Stimulated activated CD8-positive, alpha-beta memory T cell treated with anti-CD3 and anti-CD28 coated beads, Interleukin-12 subunit alpha, Interleukin-12 subunit beta, amount 100 ng/mL, for 24 hours (primary cell): ENCODE results near the gene HIRIP3.

Experiments used
- DNase-seq: peaks from one replicate; pipeline ENCODE4 v3.0.0-alpha.2; 2020; ENCODE audit errors: extremely low read depth

Gene HIRIP3

DNA sequence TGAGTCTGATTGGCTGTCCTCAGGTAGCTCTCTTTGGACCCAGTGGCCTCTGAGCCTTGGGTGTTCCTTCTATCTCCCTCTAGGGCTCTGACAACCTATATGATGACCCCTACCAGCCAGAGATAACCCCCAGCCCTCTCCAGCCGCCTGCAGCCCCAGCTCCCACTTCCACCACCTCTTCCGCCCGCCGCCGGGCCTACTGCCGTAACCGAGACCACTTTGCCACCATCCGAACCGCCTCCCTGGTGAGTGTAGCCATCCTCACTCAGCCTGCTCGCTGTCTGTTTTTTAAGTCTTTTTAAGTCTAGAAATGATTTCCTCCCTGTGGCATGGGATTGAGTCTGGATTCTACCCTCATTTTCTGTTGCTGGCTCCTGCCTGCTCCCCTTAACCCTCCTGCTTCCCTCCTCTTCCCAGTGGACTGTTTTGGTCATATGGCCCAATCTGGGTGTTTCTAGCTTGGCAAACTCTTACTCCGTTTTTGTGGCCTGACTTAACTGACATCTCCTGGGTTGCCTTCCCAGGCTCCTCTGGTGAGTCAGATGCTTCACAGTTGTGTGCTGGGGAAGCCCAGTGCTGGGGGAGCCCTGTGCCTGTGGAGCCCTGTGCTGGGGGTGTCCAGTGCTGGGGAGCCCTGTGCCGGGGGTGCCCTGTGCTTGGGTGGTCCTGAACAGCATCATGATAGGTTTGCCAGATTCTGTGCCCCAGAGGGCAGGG, 11.8 kb downstream of the HIRIP3 start:
- no peak for DNase-seq

- no peak for DNase-seq
These were observed 12.6 kb downstream of the HIRIP3 start for GRCh38 chr16:29982560-29983419.

DNA sequence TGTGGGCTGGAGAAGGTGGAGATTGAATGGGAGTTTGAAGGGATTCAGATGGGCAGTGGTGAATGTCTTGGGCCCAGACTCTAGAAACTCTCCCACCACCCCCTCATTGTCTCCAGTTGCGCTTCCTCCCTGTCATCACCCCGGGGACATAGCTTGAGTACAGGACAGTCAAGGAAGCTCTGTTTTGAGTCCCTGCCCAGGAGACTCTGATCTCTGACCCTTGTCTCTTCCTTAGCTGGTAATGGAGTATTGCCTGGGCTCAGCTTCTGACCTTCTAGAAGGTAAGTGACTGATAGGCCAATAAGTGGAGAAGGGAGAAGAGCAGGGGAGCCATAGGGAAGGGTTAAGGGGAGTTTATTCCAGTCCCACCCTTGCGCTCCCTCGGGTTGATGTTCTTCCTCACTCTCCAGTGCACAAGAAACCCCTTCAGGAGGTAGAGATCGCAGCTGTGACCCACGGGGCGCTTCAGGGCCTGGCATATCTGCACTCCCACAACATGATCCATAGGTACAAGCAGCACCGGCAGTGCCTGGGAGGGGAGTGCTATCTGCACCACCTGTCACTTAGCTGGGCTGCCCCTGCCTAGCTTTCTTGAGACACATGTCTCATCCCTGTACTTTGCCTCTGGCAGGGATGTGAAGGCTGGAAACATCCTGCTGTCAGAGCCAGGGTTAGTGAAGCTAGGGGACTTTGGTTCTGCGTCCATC, 16.7 kb downstream of the HIRIP3 start:
- DNase-seq: no peak

GRCh38 chr16:29978081-29978480, 17.3 kb downstream of the HIRIP3 start:
- no peak for DNase-seq

DNA sequence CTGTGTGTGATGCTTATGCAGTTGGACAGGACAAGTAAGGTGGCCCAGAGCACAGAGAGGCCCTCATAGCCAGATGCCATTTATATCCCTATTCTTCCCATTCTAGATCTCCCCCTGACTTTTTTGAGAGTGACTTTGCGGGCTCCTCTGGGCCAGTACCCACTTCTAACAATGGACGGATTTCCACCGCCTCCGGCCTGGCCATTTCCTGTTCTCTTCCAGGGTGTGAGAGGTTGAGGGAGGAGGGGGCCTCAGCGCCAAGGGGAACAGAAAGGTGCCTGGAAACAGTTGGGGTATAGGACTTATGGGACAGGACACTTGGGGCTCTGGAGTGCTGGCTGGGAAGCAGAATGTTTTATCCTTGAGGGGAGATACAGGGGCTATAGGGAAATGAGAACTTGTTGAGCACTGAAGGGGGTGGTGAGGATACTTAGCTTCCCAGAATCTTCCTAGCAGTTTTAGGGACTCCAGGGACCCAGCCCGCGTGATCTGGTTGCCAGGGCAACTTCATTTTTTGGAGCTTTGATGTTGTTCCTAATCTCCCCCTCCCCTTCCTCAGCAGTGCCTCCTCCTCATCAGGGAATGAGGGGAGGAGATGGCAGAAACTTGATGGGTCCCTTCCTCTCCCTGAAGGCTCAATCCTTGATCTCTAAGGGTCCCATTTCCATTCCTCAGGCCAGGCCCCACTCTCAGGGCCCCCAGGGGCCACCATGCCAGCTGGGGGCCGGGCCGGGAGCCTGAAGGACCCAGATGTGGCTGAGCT, 18.2 kb downstream of the HIRIP3 start:
- no peak for DNase-seq

GRCh38 chr16:29975811-29976511, 19.5 kb downstream of the HIRIP3 start:
- no peak for DNase-seq

DNA sequence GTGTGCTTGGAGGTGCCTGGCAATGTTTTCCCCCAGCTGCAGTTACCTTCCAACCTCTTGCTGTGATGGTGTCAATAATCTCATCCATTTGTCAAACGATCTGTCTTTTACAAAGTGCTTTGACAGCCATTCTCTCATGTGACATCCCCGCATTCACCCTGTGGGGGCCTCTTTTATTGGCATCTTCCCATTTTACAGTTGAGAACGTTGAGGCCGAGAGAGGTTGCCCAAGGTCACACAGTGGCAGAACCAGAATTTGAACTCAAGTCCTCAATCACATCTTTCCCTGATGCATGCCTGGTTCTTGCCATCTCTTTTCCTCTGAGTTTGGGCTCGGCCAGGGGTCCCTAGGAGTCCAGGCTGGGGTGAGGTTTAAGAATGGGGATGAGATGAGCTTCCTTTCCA, 20.3 kb downstream of the HIRIP3 start:
- DNase-seq: no peak

GRCh38 chr16:29974291-29975133, 20.9 kb downstream of the HIRIP3 start:
- DNase-seq: no peak

DNA sequence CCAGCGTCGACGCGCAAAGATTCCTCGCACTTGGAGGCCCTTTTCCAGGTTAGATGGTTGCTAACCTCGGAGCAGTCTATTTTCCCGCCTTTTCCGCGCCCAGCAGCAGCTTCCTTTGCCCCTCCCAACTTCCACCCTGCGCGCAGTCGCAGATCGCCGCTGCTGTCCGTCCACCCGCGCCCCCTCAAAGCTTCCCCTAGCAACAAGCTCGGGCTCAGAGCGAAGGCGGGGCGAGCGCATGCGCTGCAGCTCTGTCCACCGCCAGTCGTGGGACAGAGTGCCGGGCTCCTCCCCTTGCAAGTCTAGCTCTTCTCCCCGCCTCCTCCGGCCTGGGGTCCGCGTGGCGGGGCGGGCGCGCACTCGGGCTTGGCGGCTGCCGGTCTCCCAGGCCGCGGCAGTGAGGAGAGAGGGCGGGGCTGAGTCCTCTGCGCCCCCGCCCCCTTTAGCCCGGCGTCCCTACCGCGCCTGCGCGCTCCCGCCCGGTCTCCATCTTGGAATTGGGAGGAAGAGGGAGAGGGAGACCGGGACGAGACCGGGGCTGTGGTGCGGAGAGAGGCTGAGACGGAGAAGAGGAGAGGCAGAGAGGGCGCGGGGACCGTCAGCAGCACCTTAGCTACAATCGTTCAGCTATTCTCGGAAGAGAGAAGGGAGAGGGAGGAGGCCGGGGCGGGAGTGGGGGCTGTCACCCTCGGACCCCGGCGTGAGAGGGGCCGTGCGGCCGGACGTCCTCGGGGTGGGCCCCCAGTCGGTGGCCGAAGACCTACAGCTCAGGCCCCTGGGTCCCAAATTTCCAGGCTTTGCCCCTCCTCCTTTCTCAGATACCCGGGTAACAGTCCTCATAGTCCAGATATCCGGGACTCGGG, 21.8 kb downstream of the HIRIP3 start, which contains the start of gene TAOK2:
TSS of gene TAOK2 (plus strand) at position 485 of the 863 bp plus-strand sequence. CDS start 3,905 bp downstream, outside the sequence.
- peak; percentile 95 for DNase-seq

DNA sequence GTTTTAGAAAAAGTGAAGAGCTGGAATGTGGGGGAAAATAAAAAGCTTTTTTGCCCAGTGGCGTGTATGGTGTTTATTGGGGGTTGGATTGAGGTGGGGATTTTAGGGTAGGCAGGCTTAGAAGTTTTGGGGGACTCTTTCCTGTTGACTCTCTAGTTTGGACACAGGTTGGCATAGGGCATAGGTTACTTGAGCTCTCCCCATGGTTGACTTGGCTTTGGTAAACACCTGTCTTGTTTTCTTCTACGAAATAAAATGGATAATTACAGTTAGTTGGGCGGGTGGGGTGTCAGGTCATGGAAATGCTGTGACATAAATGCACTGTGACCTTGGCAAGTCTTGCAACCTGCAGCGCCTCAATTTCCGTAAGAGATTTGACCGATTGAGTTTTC, 22.4 kb downstream of the HIRIP3 start:
- DNase-seq: no peak

DNA sequence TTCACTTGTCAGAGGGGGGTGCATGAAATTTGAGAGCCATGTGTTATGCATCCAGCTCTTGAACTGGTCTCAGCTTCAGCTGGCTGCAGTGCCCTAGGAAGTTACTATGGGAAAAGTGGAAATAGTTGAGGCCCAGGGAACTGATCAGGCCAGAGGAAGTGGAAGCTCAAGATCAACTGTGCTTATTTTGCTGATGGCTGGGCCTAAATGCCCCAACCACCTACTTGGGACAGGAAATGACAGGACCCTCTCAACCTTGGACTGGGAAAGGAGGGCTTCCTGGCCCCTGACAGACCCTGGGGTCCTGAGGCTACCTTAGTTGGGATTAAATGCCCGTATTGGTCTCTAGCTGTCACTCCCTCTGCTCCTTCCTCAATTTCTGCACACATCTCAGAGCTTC, 22.9 kb downstream of the HIRIP3 start:
- no peak for DNase-seq

- DNase-seq: no peak
These were observed 24.1 kb downstream of the HIRIP3 start for GRCh38 chr16:29971304-29971703.

GRCh38 chr16:29968205-29968604, 27.2 kb downstream of the HIRIP3 start:
- no peak for DNase-seq

- DNase-seq: no peak
These were observed 32.2 kb downstream of the HIRIP3 start for GRCh38 chr16:29963021-29963743.

DNA sequence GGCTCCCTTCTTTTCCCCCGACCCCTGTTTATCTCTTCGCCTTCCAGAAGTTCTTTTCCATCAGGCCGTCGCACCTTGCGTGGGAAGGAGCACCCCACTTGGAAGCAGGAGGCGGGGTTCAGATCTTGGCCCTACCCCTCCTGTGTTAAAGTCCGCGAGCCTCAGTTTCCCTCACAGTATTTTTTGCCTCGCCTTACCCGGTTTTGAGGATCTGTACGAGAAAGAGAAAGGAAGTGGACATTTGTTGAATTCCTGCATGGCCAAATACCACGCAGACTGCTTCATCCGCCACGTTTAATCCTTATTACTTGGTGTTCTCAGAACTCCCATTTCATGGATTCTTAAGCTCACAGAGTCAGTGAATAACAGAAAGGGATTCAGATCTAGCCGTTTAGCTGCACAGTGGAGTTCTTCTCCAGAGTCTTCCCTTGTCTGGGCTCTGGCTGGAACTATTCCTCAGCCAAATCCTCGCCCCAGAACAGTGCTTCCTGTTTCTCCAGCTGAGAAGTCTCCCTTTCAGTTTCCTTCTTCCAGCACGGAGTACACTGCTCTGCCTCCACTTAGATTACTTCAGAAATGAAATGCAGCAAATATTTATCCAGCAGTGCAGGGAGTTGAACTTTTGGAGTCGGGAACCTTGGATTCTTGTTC, 32.9 kb downstream of the HIRIP3 start:
- no peak for DNase-seq

DNA sequence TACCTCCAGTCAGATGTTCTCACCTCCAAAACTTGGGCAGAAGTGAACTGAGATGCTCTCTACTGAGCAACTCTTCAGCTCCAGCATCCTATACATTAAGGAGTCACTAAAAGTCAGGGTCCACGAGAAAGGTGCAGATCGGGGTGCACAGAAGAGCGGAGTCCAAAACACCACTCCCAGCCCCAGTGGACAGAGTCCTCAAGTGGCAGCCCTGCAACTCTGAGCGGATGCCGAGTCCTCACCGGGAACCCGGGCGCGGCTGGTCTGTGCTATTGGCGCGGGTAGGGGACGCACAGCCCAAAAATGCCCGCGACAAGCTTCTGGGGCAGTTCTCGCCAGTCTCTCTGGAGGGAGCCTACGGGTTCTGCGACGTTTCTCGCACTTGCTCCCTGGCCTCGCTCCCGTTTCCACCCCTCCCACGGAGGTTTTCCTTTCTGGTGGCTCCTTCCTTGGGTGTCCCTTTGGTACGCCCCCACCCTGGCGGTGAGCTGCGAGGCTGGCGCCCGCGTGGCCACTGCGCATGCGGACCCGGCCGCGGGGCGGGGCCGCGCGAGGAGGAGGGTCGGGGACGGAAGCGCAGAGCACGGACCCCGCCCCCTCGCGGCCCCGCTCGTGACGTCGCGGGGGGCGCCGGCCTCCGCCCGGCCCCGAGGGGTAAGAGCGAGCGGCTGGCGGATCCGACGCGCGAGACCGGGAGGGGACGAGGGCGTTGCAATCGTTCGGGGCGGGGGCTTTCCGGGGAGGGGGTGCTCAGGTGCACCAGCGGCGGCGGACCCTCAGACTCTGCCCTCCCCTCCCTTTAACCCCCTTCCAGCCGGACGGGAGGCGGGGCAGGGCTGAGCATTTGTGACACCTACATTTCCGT, 33.7 kb downstream of the HIRIP3 start, which contains the start of gene TMEM219:
TSS of gene TMEM219 (plus strand) at position 601 of the 865 bp plus-strand sequence. CDS start 1,065 bp downstream, outside the sequence.
- DNase-seq: peak; percentile 82

DNA sequence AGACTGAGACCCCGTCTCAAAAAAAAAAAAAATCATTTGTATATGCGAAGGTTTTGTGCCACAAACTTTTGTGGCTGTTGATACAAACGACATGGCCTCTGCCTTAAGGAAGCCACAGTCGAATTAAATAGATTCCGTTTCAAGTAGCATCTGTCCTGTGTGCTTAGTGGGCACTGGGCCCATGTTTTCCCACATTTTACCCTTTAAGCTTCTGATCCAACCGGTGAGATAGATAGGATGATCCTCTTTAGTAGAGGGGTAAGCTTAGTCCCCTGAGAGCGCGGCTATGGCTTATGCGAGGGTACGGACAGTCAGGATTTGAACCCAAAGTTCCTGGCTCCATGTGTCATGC, 34.3 kb downstream of the HIRIP3 start:
- DNase-seq: no peak
